ENCODE results near the gene MYMK.

MYMK gene

DNA sequence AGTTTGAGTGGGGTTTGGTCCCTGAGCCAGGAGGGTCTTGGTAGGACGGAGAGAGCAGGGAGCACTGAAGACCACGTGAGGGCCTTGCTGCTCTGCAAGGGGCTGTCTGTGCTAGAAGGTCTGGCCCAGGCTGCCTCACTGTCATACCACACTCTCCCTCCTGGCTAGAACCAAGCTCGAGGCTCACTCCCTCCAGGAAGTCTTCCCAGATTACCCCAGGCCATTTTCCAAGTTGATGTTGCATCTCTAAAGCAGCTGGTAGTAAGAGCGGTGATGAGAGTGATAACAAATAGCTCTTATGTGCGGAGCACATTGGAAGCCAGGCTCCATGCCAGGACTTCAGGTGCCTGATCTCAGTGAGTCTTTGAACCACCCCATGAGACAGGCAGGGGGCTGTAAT is 6.6 kb downstream of the MYMK start:
- H3K4me3 ChIP-seq (ENCODE audit: low read depth, low read length) = no peak overlapping the region
- TF ChIP-seq, protein P1, sequence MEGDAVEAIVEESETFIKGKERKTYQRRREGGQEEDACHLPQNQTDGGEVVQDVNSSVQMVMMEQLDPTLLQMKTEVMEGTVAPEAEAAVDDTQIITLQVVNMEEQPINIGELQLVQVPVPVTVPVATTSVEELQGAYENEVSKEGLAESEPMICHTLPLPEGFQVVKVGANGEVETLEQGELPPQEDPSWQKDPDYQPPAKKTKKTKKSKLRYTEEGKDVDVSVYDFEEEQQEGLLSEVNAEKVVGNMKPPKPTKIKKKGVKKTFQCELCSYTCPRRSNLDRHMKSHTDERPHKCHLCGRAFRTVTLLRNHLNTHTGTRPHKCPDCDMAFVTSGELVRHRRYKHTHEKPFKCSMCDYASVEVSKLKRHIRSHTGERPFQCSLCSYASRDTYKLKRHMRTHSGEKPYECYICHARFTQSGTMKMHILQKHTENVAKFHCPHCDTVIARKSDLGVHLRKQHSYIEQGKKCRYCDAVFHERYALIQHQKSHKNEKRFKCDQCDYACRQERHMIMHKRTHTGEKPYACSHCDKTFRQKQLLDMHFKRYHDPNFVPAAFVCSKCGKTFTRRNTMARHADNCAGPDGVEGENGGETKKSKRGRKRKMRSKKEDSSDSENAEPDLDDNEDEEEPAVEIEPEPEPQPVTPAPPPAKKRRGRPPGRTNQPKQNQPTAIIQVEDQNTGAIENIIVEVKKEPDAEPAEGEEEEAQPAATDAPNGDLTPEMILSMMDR (IDR thresholded peaks at IDR 0.05; ENCODE audit: low read depth, low read length) = no peak

DNA sequence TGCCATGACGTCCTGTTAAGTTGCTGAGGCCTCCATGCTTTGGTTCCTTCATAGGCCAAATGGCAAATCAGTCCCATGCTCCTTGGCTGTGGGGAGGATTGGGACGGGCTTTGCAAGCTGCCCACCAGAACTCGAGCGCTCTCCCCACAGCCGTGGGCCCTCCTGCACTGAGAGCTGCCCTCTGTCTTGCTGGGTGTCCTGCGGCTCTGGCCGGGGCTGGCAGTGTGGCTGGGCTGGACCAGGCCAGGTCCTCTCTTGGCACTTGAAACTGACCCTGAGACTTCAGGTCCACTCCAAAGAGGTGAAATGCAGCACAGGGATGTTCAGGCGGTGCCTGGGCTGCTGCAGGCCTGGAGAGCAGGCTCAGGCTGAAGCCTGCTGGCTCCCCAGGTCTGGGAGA is 7.0 kb downstream of the MYMK start:
- TF ChIP-seq, protein P1 (IDR thresholded peaks at IDR 0.05; ENCODE audit: low read depth, low read length) = no peak
- no peak overlapping the region for H3K4me3 ChIP-seq (ENCODE audit: low read depth, low read length)

- TF ChIP-seq, protein P1 (IDR thresholded peaks at IDR 0.05; ENCODE audit: low read depth, low read length) = no peak
- H3K4me3 ChIP-seq (ENCODE audit: low read depth, low read length) = no peak overlapping the region
These were observed 7.8 kb downstream of the MYMK start for GRCh38 chr9:133516961-133517350.

DNA sequence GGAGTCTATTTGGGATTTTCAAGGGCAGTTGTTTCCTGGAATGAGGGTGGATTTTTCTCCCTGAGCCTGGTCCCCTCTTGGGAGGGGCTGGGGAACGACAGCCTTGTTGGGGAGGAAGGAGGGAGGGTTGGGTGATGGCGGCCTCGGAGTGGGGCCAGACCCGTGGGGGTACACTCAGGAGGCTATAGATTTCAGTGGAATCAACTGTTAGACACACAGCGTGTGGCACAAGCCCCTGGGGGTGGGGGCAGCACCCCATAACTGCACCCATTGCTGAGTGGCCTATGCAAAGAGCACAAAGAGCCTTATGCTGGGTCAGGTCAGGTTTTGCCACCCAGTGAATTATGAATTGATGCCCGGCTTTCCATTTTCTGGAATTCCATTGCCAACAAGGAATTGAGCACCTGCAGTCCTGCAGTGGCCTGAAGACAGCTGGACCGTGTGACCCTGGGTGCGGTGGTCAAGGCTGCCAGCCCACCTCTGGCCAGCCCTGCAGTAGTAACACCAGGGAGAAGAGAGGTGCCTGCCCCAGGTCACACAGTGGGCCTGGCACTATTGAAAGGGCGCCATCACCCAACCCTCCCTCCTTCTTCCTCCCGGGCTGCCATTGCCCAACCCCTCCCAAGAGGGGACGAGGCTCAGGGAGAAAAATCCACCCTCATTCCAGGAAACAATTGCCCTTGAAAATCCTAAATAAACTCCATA is 8.4 kb downstream of the MYMK start:
- H3K4me3 ChIP-seq (ENCODE audit: low read depth, low read length) = no peak overlapping the region
- TF ChIP-seq, protein P1 (IDR thresholded peaks at IDR 0.05; ENCODE audit: low read depth, low read length) = no peak

DNA sequence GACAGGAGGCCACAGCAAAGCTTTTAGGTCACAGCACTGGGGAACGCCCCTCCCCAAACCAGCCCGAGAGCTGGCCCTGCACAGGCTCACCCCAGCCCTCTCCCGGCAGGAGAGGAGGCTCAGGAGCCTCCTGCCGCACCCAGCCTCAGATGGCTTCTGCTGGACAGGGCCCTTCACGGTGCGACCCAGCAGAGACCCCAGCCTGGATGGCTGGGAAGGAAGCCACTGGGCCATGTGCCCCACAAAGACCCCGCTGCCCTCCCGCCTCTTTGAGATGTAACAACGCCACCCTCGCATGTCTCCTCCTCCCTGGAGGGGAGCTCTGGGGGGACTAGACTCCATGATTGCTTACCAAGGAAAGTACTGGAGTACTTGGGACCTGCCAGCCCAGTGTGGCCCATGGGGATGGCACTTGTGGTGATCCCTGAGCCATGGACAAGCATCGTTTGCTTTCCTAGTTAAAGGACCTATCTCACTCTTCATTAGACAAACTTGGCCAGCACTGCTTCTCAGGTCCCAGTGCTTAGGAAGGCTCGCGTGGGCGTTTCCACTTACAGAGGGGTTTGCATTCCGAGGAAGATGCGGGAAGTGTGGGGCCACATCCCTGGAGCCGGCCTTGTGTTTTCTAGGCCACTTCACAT is 9.0 kb downstream of the MYMK start:
- TF ChIP-seq, protein P1 (IDR thresholded peaks at IDR 0.05; ENCODE audit: low read depth, low read length) = no peak
- H3K4me3 ChIP-seq (ENCODE audit: low read depth, low read length) = no peak overlapping the region

DNA sequence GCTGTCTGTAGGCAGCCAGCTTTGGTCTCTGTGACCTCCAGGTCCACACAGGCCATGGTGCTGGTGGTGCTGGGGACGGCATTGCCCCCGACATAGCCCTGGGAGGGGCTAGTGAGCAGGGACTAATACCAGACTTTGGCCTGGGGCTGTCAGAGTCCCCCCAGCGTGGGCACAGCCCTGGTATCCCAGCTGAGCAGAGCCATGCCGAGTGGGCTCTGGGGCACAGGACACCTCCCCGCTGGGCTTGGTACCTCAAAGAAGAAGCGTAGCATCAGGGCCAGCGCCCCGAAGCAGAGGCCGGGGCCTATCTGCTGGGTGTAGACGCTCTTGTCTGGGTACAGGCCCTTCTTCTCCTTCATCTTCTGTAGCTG is 9.5 kb downstream of the MYMK start:
- no peak overlapping the region for H3K4me3 ChIP-seq (ENCODE audit: low read depth, low read length)
- TF ChIP-seq, protein P1 (IDR thresholded peaks at IDR 0.05; ENCODE audit: low read depth, low read length) = no peak

DNA sequence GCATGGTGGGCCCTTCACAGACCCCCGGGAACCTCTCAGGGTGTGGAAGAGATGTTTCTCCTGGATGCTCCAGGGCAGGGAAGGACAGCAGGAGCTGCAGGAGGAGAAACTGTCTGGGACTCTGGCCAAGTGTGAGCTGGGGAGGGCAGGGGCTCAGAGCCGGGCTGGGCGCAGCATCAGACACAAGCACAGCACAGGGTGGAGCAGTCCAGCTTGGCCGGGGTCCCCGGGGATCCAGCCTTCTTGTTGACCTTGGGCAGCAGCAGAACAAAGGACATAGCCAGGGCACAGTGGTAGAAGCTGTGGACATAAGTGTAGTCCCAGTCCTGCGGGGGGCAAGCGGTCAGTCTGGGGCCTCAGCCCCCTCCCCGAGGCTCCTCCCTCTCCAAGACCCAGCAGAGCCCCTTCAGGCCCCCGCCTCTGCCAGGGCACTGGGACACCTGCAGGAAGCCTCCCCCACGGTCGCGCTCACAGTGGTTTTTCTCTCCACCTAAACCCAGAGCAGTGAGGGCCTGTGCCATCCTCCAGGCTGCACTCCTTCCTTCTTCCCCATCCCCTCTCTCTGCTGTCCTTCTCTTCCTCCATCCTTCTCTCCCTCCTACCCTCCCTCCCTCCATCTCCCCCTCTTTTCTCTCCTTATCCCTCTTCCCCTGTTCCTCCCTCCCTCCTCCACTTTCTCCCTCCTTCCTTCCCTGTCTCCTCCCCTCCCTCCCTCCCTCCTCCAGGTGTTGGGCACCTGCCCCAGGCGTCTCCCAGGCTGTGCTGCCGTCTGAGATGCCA is 10.1 kb downstream of the MYMK start:
- TF ChIP-seq, protein P1 (IDR thresholded peaks at IDR 0.05; ENCODE audit: low read depth, low read length) = no peak
- H3K4me3 ChIP-seq (ENCODE audit: low read depth, low read length) = no peak overlapping the region

Data from WI38 (cell line).